Measurements from ENCODE around the gene DKC1. TPM values are rescaled to one million over a fixed set of nuclear protein-coding genes. Genes with fewer than 3 reads are reported as not detected.

Gene DKC1
- total RNA-seq, 4 donors from 2014 or later: 38.1 to 60.6 (median 42.9) TPM

- TF ChIP-seq POLR2AphosphoS5 (IDR thresholded peaks at IDR 0.05) (no peak), CTCF (IDR thresholded peaks at IDR 0.05) (no peak)
- Histone ChIP-seq H3K36me3 (no peaks in the 10 kb centered on the region), H3K27me3 (no peaks in the 10 kb centered on the region), H3K27ac (no peak overlapping the region), H3K4me1 (peaks cover 43% of the 10 kb centered on the region), H3K4me3 (no peak overlapping the region), H3K9me3 (no peaks in the 10 kb centered on the region)
- 83% methylated on average over 7 of the region's 7 CpGs for WGBS
- no peak for DNase-seq (ENCODE audit: low spot score in 2 of 2)
These were observed 30.8 kb upstream of the DKC1 start for GRCh38 chrX:154731881-154732280.

DNA sequence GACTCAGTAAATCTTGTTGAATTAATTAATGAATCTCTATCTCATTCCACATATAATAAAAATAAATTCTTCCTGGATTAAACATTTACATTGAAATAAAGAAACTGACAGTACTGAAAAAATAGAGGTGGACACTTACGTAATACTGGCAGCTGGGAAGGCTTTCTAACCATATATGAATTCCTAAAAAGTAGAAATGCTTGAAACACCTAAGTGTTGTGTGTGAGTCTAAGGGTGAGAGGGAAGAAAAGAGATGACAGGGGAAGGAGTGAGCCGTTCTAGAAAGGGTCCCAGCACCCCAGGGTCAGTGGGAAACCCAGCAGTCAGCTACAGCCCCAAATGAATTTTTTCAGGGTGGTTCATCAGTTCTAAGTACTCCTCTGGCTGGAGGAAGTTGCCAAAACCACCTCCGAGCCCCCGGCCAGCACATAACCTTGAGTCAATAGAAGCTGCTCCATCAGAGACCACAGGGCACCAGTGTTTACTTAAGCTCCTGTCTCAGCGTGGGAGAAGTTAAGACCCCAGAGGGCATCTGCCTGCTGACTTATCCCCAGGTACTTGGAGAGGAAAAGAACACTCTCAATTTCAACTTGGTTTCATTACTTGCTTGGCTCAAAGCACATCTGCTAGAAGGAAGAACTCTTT is 30.1 kb upstream of the DKC1 start:
- DNase-seq (ENCODE audit: low spot score in 2 of 2): no peak
- WGBS: 57% methylated on average over 5 of the region's 5 CpGs
- no peaks in the 10 kb centered on the region for H3K27me3 ChIP-seq
- no peak for TF ChIP-seq POLR2AphosphoS5 (IDR thresholded peaks at IDR 0.05)
- H3K27ac ChIP-seq: no peak overlapping the region
- peaks cover 44% of the 10 kb centered on the region for H3K4me1 ChIP-seq
- H3K4me3 ChIP-seq: no peak overlapping the region
- H3K9me3 ChIP-seq: no peaks in the 10 kb centered on the region
- no peaks in the 10 kb centered on the region for H3K36me3 ChIP-seq

- DNase-seq (ENCODE audit: low spot score in 2 of 2): no peak
- TF ChIP-seq EP300 (IDR thresholded peaks at IDR 0.05) (no peak), CTCF (IDR thresholded peaks at IDR 0.05) (no peak), POLR2AphosphoS5 (IDR thresholded peaks at IDR 0.05) (no peak), POLR2A (IDR thresholded peaks at IDR 0.05) (no peak)
- Histone ChIP-seq H3K9me3 (no peaks in the 10 kb centered on the region), H3K27ac (no peak overlapping the region), H3K4me3 (no peak overlapping the region), H3K4me1 (peaks cover 39% of the 10 kb centered on the region), H3K36me3 (no peaks in the 10 kb centered on the region), H3K27me3 (no peaks in the 10 kb centered on the region)
- 77% methylated on average over 2 of the region's 2 CpGs for WGBS
These were observed 29.6 kb upstream of the DKC1 start for GRCh38 chrX:154733066-154733425.

DNA sequence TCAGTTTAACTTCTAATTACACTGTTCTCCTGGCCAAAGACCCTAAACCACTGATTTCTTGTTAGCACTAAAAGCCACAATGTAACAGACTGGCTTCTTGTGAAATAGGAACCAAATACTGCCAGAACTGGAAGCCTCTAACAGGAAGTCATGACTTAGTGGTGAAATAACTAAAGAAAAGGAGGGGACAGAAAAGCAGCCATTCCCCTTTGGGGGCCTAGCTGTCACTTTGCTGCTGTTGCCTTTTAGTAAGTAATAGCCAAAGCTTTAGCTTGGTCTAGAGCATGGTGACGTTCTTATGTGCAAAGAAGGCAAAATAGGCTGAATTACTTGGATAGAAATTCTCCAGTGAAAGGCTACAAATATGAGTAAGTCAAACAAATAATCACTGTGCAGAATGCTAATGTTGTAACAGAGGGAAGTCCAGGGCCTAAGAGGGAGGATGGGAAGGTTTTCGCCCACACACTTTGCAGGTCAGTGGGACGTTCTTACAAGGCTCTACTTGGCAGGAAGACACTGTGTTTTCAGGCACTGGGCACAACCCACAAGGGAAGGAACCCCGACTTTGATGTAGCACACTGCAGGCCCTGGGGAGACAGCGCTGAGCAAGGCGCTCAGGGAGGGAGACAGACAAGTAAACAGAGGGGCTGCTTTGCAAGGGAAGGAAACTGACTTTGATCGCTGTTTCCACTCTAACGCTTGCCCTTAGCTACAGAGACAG is 28.4 kb upstream of the DKC1 start:
- H3K4me3 ChIP-seq: no peak overlapping the region
- H3K27me3 ChIP-seq: no peaks in the 10 kb centered on the region
- no peaks in the 10 kb centered on the region for H3K36me3 ChIP-seq
- peak overlapping the region; percentile 65 for H3K27ac ChIP-seq
- no peak for TF ChIP-seq POLR2AphosphoS5 (IDR thresholded peaks at IDR 0.05)
- TF ChIP-seq EP300 (IDR thresholded peaks at IDR 0.05): no peak
- H3K9me3 ChIP-seq: no peaks in the 10 kb centered on the region
- peaks cover 40% of the 10 kb centered on the region for H3K4me1 ChIP-seq
- no peak for DNase-seq (ENCODE audit: low spot score in 2 of 2)
- WGBS: 53% methylated on average over 8 of the region's 8 CpGs

DNA sequence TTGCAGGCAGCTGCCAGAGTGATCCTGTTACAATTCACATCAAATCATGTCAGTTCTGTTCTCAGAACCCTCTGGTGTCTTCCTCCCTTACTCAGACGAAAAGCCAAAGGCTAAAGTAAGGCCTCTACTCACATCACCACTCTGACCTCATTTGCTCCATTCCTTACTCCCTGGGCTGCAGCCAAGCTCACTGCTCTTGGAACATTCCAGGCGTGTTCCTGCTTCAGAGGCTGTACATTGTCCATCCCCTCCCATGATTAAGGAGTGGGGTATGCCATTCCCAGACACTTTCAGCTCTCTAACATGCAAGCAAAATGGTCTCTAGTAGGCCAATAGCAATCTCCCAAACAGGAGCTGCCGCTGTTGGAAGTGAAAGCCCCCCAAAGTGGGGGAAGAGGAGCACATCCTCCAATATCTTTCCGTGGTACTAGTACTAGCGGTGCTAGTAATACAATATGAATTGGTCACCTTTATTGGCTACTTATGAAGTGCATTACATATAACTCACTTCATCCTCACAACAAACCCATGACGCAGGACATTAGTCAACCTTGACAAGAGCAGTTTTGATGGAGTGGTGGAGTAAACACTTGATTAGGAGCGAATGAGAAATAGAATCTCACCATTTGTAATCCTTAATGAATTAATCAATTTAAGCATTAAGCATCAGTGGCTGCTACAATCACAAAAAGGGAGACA is 26.8 kb upstream of the DKC1 start:
- no peak for DNase-seq (ENCODE audit: low spot score in 2 of 2)
- TF ChIP-seq POLR2A (IDR thresholded peaks at IDR 0.05): no peak
- no peak for TF ChIP-seq POLR2AphosphoS5 (IDR thresholded peaks at IDR 0.05)
- TF ChIP-seq EP300 (IDR thresholded peaks at IDR 0.05): no peak
- TF ChIP-seq CTCF (IDR thresholded peaks at IDR 0.05): no peak
- H3K9me3 ChIP-seq: no peaks in the 10 kb centered on the region
- H3K27me3 ChIP-seq: no peaks in the 10 kb centered on the region
- H3K27ac ChIP-seq: no peak overlapping the region
- H3K4me1 ChIP-seq: peaks cover 26% of the 10 kb centered on the region
- no peaks in the 10 kb centered on the region for H3K36me3 ChIP-seq
- 62% methylated on average over 7 of the region's 7 CpGs for WGBS
- no peak overlapping the region for H3K4me3 ChIP-seq

GRCh38 chrX:154737136-154737535 is 25.5 kb upstream of the DKC1 start:
- Histone ChIP-seq H3K4me3 (no peak overlapping the region), H3K9me3 (no peaks in the 10 kb centered on the region), H3K4me1 (peaks cover 24% of the 10 kb centered on the region), H3K36me3 (no peaks in the 10 kb centered on the region), H3K27me3 (no peaks in the 10 kb centered on the region), H3K27ac (no peak overlapping the region)
- 78% methylated on average over 5 of the region's 5 CpGs for WGBS
- no peak for TF ChIP-seq POLR2A (IDR thresholded peaks at IDR 0.05)
- no peak for TF ChIP-seq CTCF (IDR thresholded peaks at IDR 0.05)
- no peak for TF ChIP-seq EP300 (IDR thresholded peaks at IDR 0.05)
- no peak for TF ChIP-seq POLR2AphosphoS5 (IDR thresholded peaks at IDR 0.05)
- no peak for DNase-seq (ENCODE audit: low spot score in 2 of 2)

Measured in suprapubic skin (tissue), 4 donors.